Aorta (tissue), 5 donors: Measurements from ENCODE around the gene TLR2. TPM values are rescaled to one million over a fixed set of nuclear protein-coding genes. Genes with fewer than 3 reads are reported as not detected.

ENCODE experiments used
- ATAC-seq: fragments of 200-7000 bp; cut with Tn5 transposase; one replicate; pipeline ENCODE4 v1.9.1; 2022; ENCODE audit warnings: moderate library complexity; ENCODE audit not compliant: low FRiP score
- DNase-seq, 2 donors: peaks; one replicate each; pipeline ENCODE4 v3.0.0-alpha.2; 2020
- H3K27ac ChIP-seq, 2 donors: one replicate each; pipeline ENCODE4 v1.5.1; 2013; ENCODE audit warnings: low read length in 2 of 2, mild to moderate bottlenecking in 2 of 2, moderate library complexity in 2 of 2, control low read depth in 1 of 2, inconsistent platforms in 1 of 2, low read depth in 1 of 2
- H3K27me3 ChIP-seq, 2 donors: one replicate each; pipeline ENCODE4 v1.6.1; 2013; ENCODE audit warnings: control low read depth in 1 of 2, low read length in 1 of 2, mild to moderate bottlenecking in 1 of 2, moderate library complexity in 1 of 2; ENCODE audit not compliant: insufficient read depth in 2 of 2, control insufficient read depth in 1 of 2
- H3K36me3 ChIP-seq, 2 donors: one replicate each; pipeline ENCODE4 v1.6.1; 2013; ENCODE audit warnings: control low read depth in 1 of 2, low read length in 1 of 2, mild to moderate bottlenecking in 1 of 2; ENCODE audit not compliant: insufficient read depth in 2 of 2, control insufficient read depth in 1 of 2
- H3K4me1 ChIP-seq, 2 donors: one replicate each; pipeline ENCODE4 v1.6.1; 2013; ENCODE audit warnings: low read length in 2 of 2, control low read depth in 1 of 2, mild to moderate bottlenecking in 1 of 2, moderate library complexity in 1 of 2; ENCODE audit not compliant: insufficient read depth in 2 of 2, control insufficient read depth in 1 of 2
- H3K4me3 ChIP-seq, 2 donors: one replicate each; pipeline ENCODE4 v1.5.1; 2013; ENCODE audit warnings: low read length in 2 of 2, control low read depth in 1 of 2, mild to moderate bottlenecking in 1 of 2
- H3K9me3 ChIP-seq: one replicate; pipeline ENCODE4 v1.6.1; 2013; ENCODE audit warnings: mild to moderate bottlenecking, low read length; ENCODE audit not compliant: control insufficient read depth
- WGBS, 2 donors: extraction: QIAGEN DNeasy Blood & Tissue Kit; methylation state at CpG; one replicate each; pipeline ENCODE4 v1.1.7; 2013; 5-methylcytosine and 5-hydroxymethylcytosine counted together
- intact Hi-C, 2 donors: fragments of 100-400 bp; cut with DNase I; formaldehyde crosslinking; loops; one replicate each; pipeline versions ENCODE4 v1.14.2 to v1.15.0; 2022
- polyA plus RNA-seq, 2 donors: library from polyadenylated mRNA; stranded (reverse); fragments of 200-250 nt; gene quantifications; one replicate each; pipeline ENCODE4 v1.2.3, GENCODE V29; 2013
- total RNA-seq, 2 donors: library from RNA; stranded (reverse); fragmentation: NEBNext Ultra II Directional; extraction: Animal tissue kit (Norgen Biotek cat#: 25700); gene quantifications; one replicate each; pipeline ENCODE4 v1.2.1, GENCODE V29; 2021
- donor health status: healthy with polysubstance abuse.
- donor health status: Bipolar disorder and iron deficiency.
- donor health status: DM: no; HTN: no; CAD: no.
- donor health status: DM: no; HTN: no; CAD: no.
- donor health status: DM: yes; HTN: yes; CAD: no.

The TLR2 gene
- total and polyA plus RNA-seq, 4 donors = 6.1 to 55.7 (median 31.3) TPM

- ATAC-seq (no peak), DNase-seq (no peak)
- 44 to 54% methylated on average over 5 of the region's 5 CpGs for WGBS, 2 donors
- no peaks in the 10 kb centered on the region for H3K36me3 ChIP-seq
- no peaks in the 10 kb centered on the region for H3K27me3 ChIP-seq
- intact Hi-C loops = no loop called here
- peaks cover 0 to 10% of the 10 kb centered on the region in 2 donors for H3K4me1 ChIP-seq
- H3K27ac ChIP-seq = peak overlapping the region in 1 of 2 donors; percentile 12
- H3K4me3 ChIP-seq = no peak overlapping the region
- H3K9me3 ChIP-seq = no peaks in the 10 kb centered on the region
These were observed 7.6 kb upstream of the TLR2 start for GRCh38 chr4:153676486-153676885.

- ATAC-seq = peak; percentile 88
- no peaks in the 10 kb centered on the region for H3K9me3 ChIP-seq
- H3K27ac ChIP-seq = no peak overlapping the region
- no peaks in the 10 kb centered on the region for H3K36me3 ChIP-seq
- H3K4me3 ChIP-seq = no peak overlapping the region
- no peaks in the 10 kb centered on the region for H3K27me3 ChIP-seq
- WGBS, 2 donors = 0 to 3% methylated on average over 1 of the region's 1 CpG
- no peak for DNase-seq
- intact Hi-C loops = no loop called here
- peaks cover 0 to 10% of the 10 kb centered on the region in 2 donors for H3K4me1 ChIP-seq
These were observed 7.1 kb upstream of the TLR2 start for GRCh38 chr4:153676984-153677383.

- DNase-seq (no peak), ATAC-seq (no peak)
- 86 to 88% methylated on average over 6 of the region's 6 CpGs for WGBS, 2 donors
These were observed 4.6 kb upstream of the TLR2 start for GRCh38 chr4:153679486-153679885.

GRCh38 chr4:153683763-153684181 lies 308 bp upstream of the TLR2 start:
- ATAC-seq (no peak), DNase-seq (no peak)
- no peak overlapping the region for H3K27ac ChIP-seq
- intact Hi-C loops = loop anchor here (5.0 kb wide), 1 partner anchor 36 kb away; no protein-coding TSS in a partner anchor
- H3K4me3 ChIP-seq = peak overlapping the region; percentile 31 to 65
- no peaks in the 10 kb centered on the region for H3K4me1 ChIP-seq
- H3K36me3 ChIP-seq = no peaks in the 10 kb centered on the region
- peaks cover 1% of the 10 kb centered on the region for H3K9me3 ChIP-seq
- no peaks in the 10 kb centered on the region for H3K27me3 ChIP-seq
- 7 to 8% methylated on average over 25 to 27 of the region's 27 CpGs for WGBS, 2 donors

More at GRCh38 chr4:153679486-153679885, 4.6 kb upstream of the TLR2 start:
- H3K4me1 ChIP-seq = peaks cover 0 to 10% of the 10 kb centered on the region in 2 donors
- no peak overlapping the region for H3K27ac ChIP-seq
- H3K27me3 ChIP-seq = no peaks in the 10 kb centered on the region
- H3K9me3 ChIP-seq = no peaks in the 10 kb centered on the region
- intact Hi-C loops = no loop called here
- no peak overlapping the region for H3K4me3 ChIP-seq
- no peaks in the 10 kb centered on the region for H3K36me3 ChIP-seq

GRCh38 chr4:153684971-153685371 lies 891 bp downstream of the TLR2 start:
- Histone ChIP-seq H3K36me3 (no peaks in the 10 kb centered on the region), H3K4me3 (peak overlapping the region; percentile 31 to 65), H3K4me1 (no peaks in the 10 kb centered on the region), H3K27me3 (no peaks in the 10 kb centered on the region), H3K9me3 (peaks cover 1% of the 10 kb centered on the region), H3K27ac (no peak overlapping the region)
- intact Hi-C loops = loop anchor here (5.0 kb wide), 1 partner anchor 38 kb away; no protein-coding TSS in a partner anchor
- ATAC-seq (peak; percentile 72), DNase-seq (no peak)
- WGBS, 2 donors = 10 to 11% methylated on average over 9 of the region's 9 CpGs

GRCh38 chr4:153704522-153704921 lies 20.4 kb downstream of the TLR2 start:
- no peak for DNase-seq
- H3K4me1 ChIP-seq = no peaks in the 10 kb centered on the region
- 94 to 96% methylated on average over 7 of the region's 7 CpGs for WGBS, 2 donors
- intact Hi-C loops = no loop called here
- no peak for ATAC-seq
- no peaks in the 10 kb centered on the region for H3K27me3 ChIP-seq
- H3K4me3 ChIP-seq = no peak overlapping the region
- H3K27ac ChIP-seq = no peak overlapping the region
- no peaks in the 10 kb centered on the region for H3K9me3 ChIP-seq
- no peaks in the 10 kb centered on the region for H3K36me3 ChIP-seq

GRCh38 chr4:153705743-153706468 lies 21.8 kb downstream of the TLR2 start:
- ATAC-seq (no peak), DNase-seq (no peak)
- Histone ChIP-seq H3K36me3 (no peaks in the 10 kb centered on the region), H3K27me3 (no peaks in the 10 kb centered on the region), H3K4me1 (no peaks in the 10 kb centered on the region), H3K27ac (no peak overlapping the region), H3K4me3 (no peak overlapping the region), H3K9me3 (no peaks in the 10 kb centered on the region)
- WGBS, 2 donors = 92 to 93% methylated on average over 2 of the region's 2 CpGs
- intact Hi-C loops = no loop called here

- no peak for ATAC-seq
- no peaks in the 10 kb centered on the region for H3K9me3 ChIP-seq
- DNase-seq = no peak
- H3K4me3 ChIP-seq = no peak overlapping the region
- no peaks in the 10 kb centered on the region for H3K27me3 ChIP-seq
- intact Hi-C loops = no loop called here
- H3K27ac ChIP-seq = no peak overlapping the region
- H3K36me3 ChIP-seq = no peaks in the 10 kb centered on the region
- H3K4me1 ChIP-seq = no peaks in the 10 kb centered on the region
These were observed 22.4 kb downstream of the TLR2 start for GRCh38 chr4:153706519-153706918.

GRCh38 chr4:153710681-153711080 lies 26.6 kb downstream of the TLR2 start:
- H3K4me3 ChIP-seq = no peak overlapping the region
- H3K36me3 ChIP-seq = no peaks in the 10 kb centered on the region
- ATAC-seq (no peak), DNase-seq (no peak)
- peaks cover 0 to 4% of the 10 kb centered on the region in 2 donors for H3K4me1 ChIP-seq
- no peaks in the 10 kb centered on the region for H3K27me3 ChIP-seq
- H3K27ac ChIP-seq = no peak overlapping the region
- WGBS, 2 donors = 95 to 97% methylated on average over 1 of the region's 1 CpG
- intact Hi-C loops = no loop called here
- no peaks in the 10 kb centered on the region for H3K9me3 ChIP-seq
